GM18498 (cell line): ENCODE results near the gene NSD2.

Experiments
- ATAC-seq: cut with Tn5 transposase; IDR thresholded peaks from one replicate; pipeline ENCODE4 v1.9.1; 2021; ENCODE audit warnings: mild to moderate bottlenecking, moderate library complexity; ENCODE audit not compliant: unreplicated experiment

NSD2 gene

DNA sequence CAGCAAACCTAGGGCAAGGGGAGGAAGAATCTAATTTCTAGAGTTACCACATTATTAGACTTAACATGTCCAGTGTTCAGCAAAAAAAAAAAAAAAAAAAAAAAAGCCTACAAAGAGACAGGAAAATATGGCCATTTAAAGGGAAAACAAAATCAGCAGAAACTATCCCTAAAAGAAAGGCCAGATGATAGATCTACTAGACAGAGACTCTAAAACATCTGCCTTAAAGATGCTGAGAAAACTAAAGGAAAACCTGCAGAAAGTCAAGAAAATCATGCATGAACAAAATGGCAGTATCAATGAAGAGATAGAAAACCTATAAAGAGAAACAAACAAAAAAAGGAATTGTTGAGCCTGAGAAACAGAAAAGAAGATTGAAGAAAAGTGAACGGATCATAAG is 93.8 kb downstream of the NSD2 start:
- no peak for ATAC-seq

DNA sequence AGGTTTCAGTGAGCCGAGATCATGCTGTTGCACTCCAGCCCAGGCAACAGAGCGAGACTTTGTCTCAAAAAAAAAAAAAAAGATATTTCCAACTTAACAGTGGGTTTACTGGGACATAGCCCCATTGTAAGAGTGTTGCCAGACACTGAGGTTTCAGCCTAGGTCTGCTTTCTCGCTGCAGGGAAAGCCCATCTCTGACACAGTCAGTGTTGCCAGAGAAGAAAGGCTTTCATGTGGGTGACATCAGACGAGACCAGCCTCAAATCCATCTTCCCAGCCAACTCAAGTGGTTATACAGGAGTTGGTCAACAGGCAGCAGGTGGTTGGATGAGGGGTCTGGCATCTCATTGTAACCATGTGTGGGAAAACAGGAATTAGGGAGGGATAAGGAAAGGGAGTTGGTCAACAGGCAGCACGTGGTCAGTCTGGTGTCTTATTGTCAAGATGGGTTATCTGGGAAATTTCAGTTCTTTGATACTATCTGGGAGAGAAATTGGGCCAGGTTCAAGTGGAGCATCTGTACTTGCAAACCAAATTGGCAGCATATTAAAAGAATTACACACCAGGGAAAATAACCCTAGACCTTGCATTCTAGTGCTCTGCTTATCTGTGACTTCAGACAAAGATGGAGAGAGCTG is 96.4 kb downstream of the NSD2 start:
- no peak for ATAC-seq

DNA sequence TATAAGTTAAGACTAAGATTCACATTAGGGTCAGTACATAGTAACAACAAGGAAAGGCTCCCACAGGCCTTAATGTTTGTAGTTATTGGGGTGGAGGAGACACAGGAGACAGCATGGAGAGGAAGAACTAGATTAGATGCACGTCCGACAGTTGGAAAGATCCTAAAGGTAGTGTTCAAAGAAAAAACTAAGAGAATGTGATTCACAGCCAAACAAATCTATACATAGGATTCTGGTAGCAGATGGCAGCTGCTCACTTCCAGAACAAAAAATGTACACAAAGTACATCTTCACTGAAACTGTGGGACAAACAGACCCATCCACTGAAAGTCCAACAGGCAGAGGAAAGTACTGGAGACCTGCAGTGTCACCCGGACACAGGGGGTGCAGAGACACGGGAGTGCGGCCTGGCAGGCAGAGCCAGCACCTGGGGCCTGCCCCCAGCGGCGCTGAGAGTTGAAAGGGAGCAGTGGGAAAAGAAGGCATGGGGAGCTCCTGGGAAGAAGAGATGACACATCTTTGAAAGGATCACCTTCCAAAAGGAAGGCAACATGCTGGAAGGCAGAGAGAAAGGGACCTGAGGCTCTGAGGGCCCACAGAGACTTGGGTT is 97.6 kb downstream of the NSD2 start:
- no peak for ATAC-seq

DNA sequence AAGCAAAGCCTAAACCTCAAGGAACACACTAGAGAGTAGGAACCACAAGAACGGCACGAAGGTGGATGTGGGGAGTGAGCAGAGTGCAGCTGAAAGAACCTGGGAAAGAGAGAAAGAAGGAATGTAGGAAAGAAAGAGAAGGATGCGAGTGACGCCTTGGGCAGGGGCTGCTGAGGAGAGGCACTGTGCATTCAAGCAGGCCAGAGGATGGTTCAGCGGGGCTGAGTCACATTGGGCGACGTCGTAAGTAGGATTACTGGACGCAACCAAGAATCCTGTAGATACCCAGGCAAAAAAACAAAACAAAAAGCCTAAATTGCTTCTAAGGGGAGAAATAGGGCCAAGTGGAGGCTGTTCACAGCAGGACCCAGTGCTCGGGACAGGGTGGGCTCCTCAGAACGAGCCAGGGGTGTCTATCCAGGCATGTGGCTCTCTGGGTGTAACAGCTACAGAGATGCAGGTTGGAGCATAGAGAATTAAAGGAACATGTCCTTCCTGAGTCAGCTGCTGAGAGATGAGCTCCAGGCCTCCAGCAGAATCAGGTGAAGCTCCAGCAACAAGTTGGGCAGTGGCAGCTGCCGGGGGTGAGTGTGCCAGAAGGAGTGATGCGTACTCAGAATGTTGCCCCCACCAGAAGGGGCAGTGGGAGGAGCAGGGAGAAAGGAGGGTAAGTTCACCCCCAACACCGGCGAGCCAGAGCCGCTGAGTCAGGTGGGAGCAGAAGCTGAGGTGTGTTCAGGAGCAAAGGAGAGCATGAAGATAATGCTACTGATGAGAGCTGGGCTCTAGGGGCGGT is 98.9 kb downstream of the NSD2 start:
- no peak for ATAC-seq

DNA sequence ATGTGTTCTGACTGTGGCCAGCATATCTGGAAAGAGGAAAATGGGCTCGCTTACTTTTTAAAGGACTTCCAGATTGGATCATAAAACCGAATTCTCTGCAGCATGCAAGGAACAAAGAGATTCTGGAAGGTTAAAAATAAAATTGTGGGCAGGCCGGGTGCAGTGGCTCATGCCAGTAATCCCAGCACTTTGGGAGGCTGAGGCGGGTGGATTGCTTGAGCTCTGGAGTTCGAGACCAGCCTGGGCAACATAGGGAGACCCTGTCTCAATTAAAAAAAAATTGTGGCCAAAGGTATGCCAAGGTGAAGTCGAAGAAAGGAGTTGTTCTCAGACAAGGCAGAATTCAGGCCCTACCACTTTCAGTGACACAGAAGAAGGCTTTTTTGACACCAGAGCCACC is 99.7 kb downstream of the NSD2 start:
- ATAC-seq: no peak

DNA sequence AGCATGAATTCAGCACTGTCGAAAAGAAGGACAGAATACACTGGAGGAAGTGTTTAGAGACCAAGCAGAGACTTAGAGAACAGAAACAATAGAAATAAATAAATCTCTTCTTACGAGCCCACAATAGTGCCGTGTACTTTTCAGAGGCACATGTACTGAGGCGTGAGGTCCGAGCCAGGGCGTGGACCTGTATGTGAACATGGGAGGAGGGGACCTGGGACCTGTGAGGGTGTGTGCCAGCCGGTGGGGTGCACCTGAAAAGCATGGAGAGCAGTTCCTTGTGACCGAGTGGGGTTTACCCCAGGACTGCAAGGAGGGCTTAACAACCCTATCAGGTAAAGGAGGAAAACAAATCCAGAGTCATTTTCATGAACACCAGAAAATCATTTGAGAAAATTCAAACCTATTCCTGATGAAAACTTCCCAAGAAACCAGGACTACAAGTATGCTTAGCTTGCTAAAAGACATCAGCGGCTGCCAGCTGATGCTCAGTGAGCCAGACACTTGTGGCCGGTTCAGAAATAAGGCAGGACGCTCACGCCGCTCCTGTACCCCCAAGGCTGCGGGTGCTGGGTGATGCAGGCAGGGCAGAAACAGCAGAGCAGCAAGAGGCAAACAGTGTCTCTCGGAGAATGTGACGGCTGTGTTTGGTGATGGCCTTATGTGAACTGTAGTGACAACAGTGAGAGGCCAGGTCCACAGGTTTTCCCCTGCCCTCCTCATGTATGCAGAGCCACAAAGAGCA is 100.4 kb downstream of the NSD2 start:
- ATAC-seq: no peak

DNA sequence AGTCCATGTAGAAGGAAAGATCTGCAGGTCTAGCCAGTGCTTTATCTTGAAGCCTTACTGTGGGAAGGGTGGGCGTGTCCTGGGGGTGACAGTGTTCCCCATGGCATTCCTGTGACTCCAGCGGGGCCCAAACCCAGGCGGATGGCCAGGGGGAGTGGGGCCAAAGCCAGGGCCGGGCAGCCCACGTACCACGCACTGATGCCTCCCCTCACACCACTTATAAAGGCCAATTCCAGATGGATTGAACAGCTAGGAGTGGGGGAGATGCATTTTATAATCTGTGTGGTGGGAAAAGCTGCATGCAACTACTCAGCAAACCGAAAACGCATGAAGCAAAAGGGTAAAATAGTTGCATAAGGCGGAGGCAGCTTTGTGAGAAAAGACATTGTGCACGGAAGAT is 101.2 kb downstream of the NSD2 start:
- ATAC-seq: no peak

DNA sequence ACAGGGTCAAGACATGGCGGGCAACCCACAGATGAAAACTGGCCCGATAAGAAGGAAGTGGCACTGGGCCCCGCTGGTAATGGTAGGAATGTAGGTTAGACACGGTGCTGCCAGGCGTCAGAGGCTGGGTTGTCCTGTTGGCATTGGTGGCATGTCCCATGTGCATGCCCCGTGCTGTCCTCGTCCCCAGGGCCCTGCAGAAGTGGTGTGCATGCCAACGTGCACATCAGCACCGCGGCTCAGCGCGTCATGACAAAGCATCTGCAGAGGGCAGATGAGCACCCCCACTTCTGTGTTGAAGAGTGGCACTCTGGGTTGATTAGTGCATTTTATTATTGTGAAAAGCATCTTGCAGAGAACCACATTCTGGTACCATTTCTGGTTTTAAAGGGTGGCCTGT is 102.0 kb downstream of the NSD2 start:
- no peak for ATAC-seq

DNA sequence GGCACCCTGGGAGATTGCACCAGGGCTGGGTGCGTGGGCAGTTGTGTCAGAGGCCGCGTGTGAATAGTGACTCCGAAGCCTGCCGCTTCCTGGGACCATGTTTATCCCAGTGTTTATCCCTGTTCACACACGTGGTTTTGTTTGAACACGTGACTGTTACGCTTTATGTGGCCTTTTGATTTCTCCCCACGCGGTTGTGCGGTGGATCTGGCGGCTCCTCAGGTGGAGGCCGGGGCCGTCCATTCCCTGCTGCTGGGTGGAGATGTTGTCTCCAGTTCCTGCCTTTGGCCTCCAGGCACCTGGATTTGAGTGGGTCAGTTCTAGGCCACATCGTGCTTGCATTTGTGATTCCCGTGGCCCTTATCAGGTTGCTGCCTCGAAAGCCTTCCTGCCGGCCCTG is 102.5 kb downstream of the NSD2 start:
- ATAC-seq: no peak

DNA sequence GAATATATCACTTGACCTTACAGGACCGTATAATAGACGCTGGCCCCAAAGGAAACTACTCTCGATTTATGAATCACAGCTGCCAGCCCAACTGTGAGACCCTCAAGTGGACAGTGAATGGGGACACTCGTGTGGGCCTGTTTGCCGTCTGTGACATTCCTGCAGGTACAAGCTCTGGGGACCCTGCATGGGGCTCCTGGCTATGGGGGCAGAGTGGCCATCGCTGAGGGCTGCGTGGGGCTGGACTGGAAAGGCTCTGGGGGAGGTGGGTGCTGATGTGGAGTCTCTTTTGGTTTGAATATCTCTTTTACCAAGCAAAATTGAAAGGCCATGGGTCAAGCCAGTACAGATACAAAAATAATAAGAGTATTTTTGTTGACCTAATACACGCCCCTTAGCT is 103.6 kb downstream of the NSD2 start:
- no peak for ATAC-seq

DNA sequence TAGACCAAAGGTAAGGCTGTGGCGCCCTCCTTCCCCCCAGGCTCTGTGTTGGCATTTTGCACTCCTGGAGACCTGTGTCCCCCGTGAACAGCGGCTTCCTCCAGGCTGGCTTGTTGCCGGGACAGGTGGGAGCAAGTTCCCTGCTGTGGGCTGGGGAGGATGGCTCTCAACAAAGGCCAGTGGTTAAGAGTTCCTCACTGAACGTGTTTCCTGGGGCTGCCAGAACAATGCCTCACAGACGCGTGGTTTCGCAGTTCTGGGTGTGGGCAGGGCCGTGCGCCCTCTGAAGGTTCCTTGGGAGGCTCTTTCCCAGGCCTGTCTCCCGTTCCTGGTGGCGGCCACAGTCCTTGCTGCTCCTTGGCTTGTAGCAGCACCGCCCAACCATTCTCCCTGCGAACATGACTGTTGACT is 104.2 kb downstream of the NSD2 start:
- no peak for ATAC-seq

DNA sequence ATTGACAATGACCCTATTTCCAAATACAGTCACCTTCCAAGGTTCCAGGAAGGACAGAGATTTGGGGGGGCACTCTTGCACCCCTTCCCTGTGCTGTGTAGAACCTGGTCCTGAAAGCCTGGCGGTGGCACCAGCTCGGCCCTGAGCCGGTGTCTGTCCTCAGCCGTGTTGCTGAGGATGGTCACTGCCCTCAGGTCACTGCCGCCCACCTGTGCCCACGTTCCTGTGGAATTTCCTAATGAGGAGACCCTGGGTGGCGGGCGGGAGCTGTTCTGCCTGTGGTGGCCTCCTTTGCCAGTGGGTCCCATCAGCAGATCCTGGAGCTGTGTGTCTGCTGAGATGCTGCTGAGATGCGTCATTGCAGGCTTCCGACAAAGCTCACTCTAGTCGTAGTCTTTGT is 104.7 kb downstream of the NSD2 start:
- no peak for ATAC-seq

DNA sequence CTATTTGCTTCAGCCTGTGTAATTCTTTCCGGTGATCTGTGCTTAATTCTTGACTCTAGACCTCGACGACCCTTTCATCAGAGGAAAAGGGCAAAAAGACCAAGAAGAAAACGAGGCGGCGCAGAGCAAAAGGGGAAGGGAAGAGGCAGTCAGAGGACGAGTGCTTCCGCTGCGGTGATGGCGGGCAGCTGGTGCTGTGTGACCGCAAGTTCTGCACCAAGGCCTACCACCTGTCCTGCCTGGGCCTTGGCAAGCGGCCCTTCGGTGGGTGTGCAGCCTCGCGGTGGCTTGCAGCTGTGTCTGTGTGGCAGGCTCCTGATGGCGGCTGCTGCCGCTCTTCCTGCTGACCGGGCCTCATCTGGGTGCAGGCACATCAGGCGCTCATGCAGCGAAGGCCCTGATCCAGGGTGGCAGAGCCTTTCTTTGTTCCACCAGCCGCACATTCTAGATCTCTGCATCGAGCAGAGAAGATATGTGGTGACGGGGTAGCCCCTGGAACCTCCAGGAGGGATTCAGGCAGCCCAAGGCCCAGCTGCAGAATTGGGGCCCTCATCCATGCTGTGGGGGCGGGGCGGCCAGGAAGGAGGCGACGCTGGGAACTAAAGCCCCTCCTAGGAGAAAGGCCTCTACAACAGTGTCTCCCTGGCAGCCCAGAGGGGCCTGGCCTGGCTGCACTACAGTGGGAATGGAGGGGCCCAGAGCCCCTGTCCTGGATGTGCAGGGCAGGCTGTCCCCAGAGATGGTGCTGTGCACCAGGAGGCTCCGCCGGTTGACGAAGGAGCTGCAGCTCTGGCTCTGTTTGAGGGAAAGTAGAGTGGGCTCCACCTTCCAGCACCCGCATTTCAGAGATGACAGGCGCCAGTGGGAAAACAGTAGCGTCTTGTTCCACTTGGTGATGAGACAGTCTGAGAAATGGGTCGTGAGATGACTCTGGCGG is 105.5 kb downstream of the NSD2 start:
- ATAC-seq: no peak

DNA sequence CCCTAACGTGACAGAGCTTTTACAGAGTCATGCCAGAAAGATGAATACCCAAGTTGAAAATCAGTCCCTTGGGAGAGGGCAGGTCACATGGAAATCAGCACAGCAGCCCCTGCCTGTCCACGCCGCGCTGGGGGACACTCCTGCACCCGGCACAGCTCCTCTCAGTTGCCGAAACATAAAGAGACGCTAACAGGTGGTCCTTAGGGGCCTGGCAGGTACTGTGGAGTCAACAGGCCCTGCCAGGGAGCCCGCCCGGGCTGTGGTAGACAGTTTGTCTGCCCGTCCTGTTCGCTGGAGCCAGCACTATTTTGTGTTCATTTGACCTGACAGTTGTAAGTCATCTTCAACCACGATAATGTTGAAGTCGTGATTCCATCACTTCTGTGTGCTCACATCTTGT is 107.0 kb downstream of the NSD2 start:
- no peak for ATAC-seq

DNA sequence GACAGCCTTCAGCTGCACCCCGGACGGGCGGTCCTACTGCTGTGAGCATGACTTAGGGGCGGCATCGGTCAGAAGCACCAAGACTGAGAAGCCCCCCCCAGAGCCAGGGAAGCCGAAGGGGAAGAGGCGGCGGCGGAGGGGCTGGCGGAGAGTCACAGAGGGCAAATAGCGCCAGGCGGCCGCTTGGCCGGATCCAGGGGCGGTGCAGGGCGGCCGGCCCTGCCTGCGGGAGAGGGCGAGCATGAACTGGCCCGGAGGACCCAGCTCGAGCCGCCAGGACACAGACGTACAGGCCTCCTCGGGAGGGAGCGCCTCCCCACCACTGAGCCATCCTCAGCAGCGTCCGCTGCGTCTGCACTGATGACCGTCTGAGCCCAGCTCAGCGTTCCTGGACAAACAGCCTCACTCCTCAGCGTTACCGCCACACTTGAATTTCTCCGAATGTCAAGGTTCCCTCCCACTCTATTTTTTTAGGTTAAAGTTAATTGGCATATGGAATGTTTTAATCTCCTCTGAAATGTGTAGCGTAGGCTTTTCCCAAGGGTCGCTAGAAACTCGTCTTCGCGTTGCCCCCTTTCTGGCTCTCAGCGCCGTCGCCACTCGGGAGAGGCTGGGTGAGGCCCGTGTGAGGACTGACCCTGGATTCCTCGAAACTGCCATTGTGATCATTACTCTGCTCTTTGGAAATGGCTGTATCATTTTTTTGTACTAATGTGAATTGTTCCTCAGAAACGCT is 107.7 kb downstream of the NSD2 start:
- ATAC-seq: no peak

DNA sequence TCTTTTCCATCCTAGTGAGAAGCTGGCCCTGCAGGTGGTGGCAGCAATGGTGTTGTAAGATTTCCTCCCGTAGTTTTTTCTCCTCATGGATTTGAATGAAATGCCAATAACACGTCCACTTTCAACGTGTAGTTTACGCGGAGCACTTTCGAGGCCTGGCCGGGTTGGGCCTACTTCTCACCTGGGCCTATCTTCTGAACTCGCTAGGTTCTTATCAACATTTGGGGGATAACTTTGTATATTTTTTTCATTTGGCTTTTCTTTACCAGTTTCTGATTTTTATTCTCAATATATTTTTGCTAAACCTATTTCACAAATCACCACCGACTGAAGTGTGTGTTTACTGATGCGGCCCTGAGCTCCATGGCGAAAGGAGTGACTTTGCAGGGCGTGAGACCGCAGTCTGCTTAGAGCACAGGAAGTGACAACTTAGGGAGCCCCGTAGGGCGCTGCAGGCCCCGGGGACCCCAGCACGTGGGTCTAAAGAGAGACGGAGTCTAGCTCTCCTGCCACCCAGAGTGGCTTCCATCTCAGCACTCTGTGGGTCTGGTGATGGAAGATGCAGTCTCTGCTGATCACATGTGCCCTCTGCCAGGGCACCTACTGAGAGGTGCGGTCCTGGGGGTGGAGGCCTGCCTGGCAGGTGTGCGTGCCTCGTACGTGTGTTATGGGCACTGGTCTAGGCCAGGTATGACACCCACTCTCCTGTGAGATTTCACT is 108.4 kb downstream of the NSD2 start:
- no peak for ATAC-seq

DNA sequence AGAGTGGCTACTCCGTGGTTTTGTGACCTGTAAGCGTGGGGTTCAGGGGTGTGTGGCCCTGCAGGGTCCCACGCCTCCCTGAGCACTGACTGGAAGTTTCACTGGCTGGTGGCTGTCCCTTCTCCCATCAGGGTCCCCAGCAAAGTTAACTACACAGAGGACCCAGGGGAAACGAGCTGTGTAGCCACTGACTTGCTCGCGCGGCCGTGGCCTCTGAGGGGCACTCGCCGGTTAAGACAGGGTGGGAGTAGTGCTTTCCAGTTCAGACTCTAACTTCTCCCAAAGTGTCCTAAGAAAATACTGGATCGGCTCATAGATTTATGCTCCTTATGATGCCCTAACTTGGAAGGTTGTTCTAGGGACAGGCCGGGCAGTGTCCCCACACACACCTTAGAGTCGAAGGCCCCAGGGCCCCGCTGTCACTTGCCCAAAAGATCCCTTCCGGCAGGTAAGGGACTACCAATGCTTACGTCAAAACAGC is 109.4 kb downstream of the NSD2 start:
- no peak for ATAC-seq

DNA sequence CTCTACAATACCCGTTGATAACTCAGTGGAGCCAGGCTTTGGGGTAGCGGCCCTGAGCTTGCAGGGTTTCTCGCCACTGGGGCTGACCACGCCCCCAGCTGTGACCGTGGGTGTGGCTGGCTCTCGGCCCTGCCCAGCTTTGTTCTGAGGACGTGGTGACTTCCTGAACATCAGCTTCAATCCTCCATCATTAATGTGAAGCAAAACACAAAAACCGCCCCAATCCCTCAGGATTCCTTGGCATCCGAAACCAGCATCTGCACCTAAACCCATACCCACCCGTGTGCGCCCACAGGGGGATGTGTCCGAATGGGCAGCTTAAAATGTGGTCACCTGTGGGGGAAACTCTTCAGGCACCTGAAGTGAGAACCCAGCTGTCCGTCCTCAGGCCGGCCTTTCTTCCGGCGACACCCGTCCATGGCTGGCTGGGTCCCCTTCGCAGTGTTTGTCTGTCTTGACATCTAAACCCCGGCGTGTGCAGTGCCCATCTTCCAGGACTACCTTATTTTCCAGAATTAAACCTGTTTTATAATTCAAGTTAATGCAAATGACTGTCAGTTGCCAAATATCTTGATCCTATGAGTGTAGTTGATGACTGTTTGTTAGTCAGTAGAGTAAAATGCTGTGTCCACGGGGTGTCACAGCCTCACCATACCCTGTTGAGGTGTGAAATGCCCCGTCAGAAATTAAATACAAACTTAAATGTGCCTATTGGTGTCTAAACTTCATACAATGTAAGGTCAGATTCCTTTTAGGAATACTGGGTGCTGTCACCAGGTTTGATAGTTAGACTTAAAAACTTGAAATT is 110.3 kb downstream of the NSD2 start:
- no peak for ATAC-seq
